Esophagus squamous epithelium (tissue), 5 donors: ENCODE results near the gene CSAD. TPM values are rescaled to one million over a fixed set of nuclear protein-coding genes. Genes with fewer than 3 reads are reported as not detected.
A peak's percentile ranks its signal among the peaks of the same experiment; 100 is the strongest.

ENCODE experiments used
- DNase-seq: peaks from one replicate; lab custom pipeline; 2025; lab: John Stamatoyannopoulos, UW
- H3K27ac ChIP-seq, 4 donors: fragments of 200-600 bp; sonication (generic); one replicate each; pipeline ENCODE4 v1.5.1; 2016 to 2019; ENCODE audit warnings: mild to moderate bottlenecking in 1 of 4
- H3K27me3 ChIP-seq, 4 donors: fragments of 200-600 bp; sonication (generic); 1 replicate in 3 of 4; 2 replicates in 1 of 4; pipeline versions ENCODE4 v1.5.1 to v1.6.0; 2017 to 2021; ENCODE audit warnings: antibody characterized with exemption in 1 of 4
- H3K36me3 ChIP-seq, 3 donors: fragments of 200-600 bp; sonication (generic); one replicate each; pipeline ENCODE4 v1.5.1; 2016 to 2019
- H3K4me1 ChIP-seq, 3 donors: fragments of 200-600 bp; sonication (generic); one replicate each; pipeline ENCODE4 v1.5.1; 2017 to 2019
- H3K4me3 ChIP-seq, 4 donors: fragments of 200-600 bp; sonication (generic); 1 replicate in 3 of 4; 2 replicates in 1 of 4; pipeline ENCODE4 v1.5.1; 2016 to 2019; ENCODE audit warnings: mild to moderate bottlenecking in 2 of 4, moderate library complexity in 1 of 4
- H3K9me3 ChIP-seq, 3 donors: fragments of 200-600 bp; sonication (generic); one replicate each; pipeline ENCODE4 v1.5.1; 2016 to 2019
- CTCF ChIP-seq, 6 experiments: fragments of 450-650 bp in 4 of 6; fragments of 200-600 bp in 2 of 6; sonication (generic) in 2 of 6; IDR thresholded peaks; one replicate each; pipeline ENCODE4 v1.5.1; 2016 to 2019; ENCODE audit warnings: antibody characterized with exemption in 6 of 6, mild to moderate bottlenecking in 4 of 6, moderate library complexity in 4 of 6
- POLR2A ChIP-seq, 4 donors: fragments of 450-650 bp; IDR thresholded peaks; one replicate each; pipeline ENCODE4 v1.6.1; 2017; ENCODE audit warnings: antibody characterized with exemption in 4 of 4, mild to moderate bottlenecking in 4 of 4, moderate library complexity in 3 of 4
- WGBS, 2 donors: methylation state at CpG; one replicate each; pipeline ENCODE4 v1.1.5; 2018; 5-methylcytosine and 5-hydroxymethylcytosine counted together
- intact Hi-C: fragments of 100-400 bp; cut with DNase I; formaldehyde crosslinking; loops from one replicate; pipeline ENCODE4 v1.15.0; 2022
- total RNA-seq, 4 donors: library from RNA; depleted of rRNA; stranded (reverse); fragments of >200 nt; gene quantifications; one replicate each; pipeline ENCODE4 v1.1.0, GENCODE V29; 2016
- donor health status: DM: yes; HTN: yes; CAD: no.

CSAD gene
- 10 to 100 TPM; 11.4 to 30.5 (median 15.7) TPM for total RNA-seq

- Histone ChIP-seq H3K9me3 (no peaks in the 10 kb centered on the region), H3K4me3 (peak within 1 kb of the TSS; percentile 69 to 91 (median 80)), H3K4me1 (peaks cover 20 to 56% (median 33%) of the 10 kb centered on the region in 3 donors), H3K27me3 (no peaks in the 10 kb centered on the region), H3K36me3 (peaks cover 15 to 37% (median 18%) of the 10 kb centered on the region in 3 donors), H3K27ac (peak within 1 kb of the TSS; percentile 95 to 97 (median 96))
- TF ChIP-seq POLR2A (IDR thresholded peaks at IDR 0.05) (peak in 3 of 4 donors; percentile 79 to 87 (median 84)), CTCF (IDR thresholded peaks at IDR 0.05) (peak in 1 of 6 experiments; percentile 18)
- intact Hi-C loops: no loop called here
- peak; percentile 72 for DNase-seq
- WGBS, 2 donors: 0% methylated on average over 7 to 15 of the region's 70 CpGs
Measured at GRCh38 chr12:53180220-53180930, at the start of gene CSAD, which contains the start of gene ZNF740. Gene CSAD (minus strand): TSS chr12:53180925. CDS start chr12:53173470, 7,455 bp downstream. Gene ZNF740 (plus strand): TSS chr12:53180722. CDS start chr12:53181984, 1,262 bp downstream.

GRCh38 chr12:53230108-53230845, 49.6 kb upstream of the CSAD start:
- Histone ChIP-seq H3K27me3 (no peaks in the 10 kb centered on the region), H3K36me3 (peaks cover 0 to 39% (median 11%) of the 10 kb centered on the region in 3 donors), H3K4me1 (peaks cover 51 to 99% (median 74%) of the 10 kb centered on the region in 3 donors), H3K4me3 (peak overlapping the region; percentile 76 to 90 (median 78)), H3K27ac (peak overlapping the region; percentile 95 to 100 (median 98)), H3K9me3 (no peaks in the 10 kb centered on the region)
- no peak for TF ChIP-seq CTCF (IDR thresholded peaks at IDR 0.05)
- TF ChIP-seq POLR2A (IDR thresholded peaks at IDR 0.05): peak in 1 of 4 donors; percentile 15
- WGBS, 2 donors: 36 to 38% methylated on average over 7 of the region's 10 CpGs
- intact Hi-C loops: no loop called here
- DNase-seq: no peak

GRCh38 chr12:53229454-53229853, 48.7 kb upstream of the CSAD start:
- Histone ChIP-seq H3K4me3 (peak overlapping the region; percentile 76 to 90 (median 78)), H3K27ac (peak overlapping the region; percentile 95 to 100 (median 98)), H3K4me1 (peaks cover 56 to 99% (median 74%) of the 10 kb centered on the region in 3 donors), H3K36me3 (peaks cover 0 to 42% (median 11%) of the 10 kb centered on the region in 3 donors), H3K9me3 (no peaks in the 10 kb centered on the region), H3K27me3 (no peaks in the 10 kb centered on the region)
- no peak for DNase-seq
- intact Hi-C loops: no loop called here
- 65 to 83% methylated on average over 2 of the region's 2 CpGs for WGBS, 2 donors
- TF ChIP-seq CTCF (IDR thresholded peaks at IDR 0.05) (no peak), POLR2A (IDR thresholded peaks at IDR 0.05) (no peak)

GRCh38 chr12:53227836-53228235, 47.1 kb upstream of the CSAD start:
- Histone ChIP-seq H3K27me3 (no peaks in the 10 kb centered on the region), H3K27ac (peak overlapping the region; percentile 95 to 100 (median 98)), H3K9me3 (no peaks in the 10 kb centered on the region), H3K4me1 (peaks cover 58 to 99% (median 74%) of the 10 kb centered on the region in 3 donors), H3K4me3 (no peak overlapping the region), H3K36me3 (peaks cover 0 to 42% (median 11%) of the 10 kb centered on the region in 3 donors)
- intact Hi-C loops: no loop called here
- DNase-seq: no peak
- TF ChIP-seq POLR2A (IDR thresholded peaks at IDR 0.05) (no peak), CTCF (IDR thresholded peaks at IDR 0.05) (no peak)
- WGBS, 2 donors: 63% methylated on average over 1 of the region's 1 CpG; no CpG with 5 or more reads in 1 of the 2 donors
